ENCODE data around the gene CBLC.

Gene CBLC

DNA sequence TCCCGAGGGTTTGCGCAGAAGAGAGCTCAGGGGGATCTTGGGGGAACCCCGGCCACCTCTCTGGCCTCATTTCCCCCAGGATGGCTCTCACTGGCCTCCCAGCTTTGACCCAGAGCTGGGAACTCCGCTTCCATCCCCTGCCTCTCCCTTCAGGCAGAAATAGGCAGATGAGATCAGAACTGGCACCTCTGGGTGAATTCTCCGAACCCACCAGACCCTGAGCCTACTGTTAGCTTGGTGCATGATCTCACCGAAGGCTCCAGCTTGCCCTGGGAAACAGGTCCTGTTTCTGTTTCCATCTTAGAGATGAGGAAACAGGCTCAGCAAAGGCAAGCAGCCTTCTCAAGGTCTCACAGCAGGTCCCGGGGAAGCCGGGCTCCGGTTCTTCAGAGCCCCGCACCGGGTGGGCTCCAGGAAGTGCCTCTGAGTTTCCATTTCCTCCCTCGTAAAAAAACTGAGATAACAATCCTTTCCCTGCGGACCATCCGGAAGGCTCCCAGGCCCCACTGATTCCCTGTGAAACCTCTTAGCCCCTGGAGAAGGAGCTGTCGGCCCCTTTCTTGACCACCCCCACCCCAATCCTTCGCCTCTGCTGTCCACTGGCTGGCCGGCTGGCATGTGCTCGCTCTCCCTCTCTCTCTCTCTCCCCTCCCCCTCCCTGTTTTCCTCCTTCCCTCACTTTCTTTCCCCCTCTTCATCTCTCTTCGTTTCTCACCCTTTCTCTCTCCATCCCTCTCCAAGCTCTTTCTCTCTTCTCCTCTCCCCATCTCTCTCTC lies 70.5 kb downstream of the CBLC start:
- TF ChIP-seq, protein P1, sequence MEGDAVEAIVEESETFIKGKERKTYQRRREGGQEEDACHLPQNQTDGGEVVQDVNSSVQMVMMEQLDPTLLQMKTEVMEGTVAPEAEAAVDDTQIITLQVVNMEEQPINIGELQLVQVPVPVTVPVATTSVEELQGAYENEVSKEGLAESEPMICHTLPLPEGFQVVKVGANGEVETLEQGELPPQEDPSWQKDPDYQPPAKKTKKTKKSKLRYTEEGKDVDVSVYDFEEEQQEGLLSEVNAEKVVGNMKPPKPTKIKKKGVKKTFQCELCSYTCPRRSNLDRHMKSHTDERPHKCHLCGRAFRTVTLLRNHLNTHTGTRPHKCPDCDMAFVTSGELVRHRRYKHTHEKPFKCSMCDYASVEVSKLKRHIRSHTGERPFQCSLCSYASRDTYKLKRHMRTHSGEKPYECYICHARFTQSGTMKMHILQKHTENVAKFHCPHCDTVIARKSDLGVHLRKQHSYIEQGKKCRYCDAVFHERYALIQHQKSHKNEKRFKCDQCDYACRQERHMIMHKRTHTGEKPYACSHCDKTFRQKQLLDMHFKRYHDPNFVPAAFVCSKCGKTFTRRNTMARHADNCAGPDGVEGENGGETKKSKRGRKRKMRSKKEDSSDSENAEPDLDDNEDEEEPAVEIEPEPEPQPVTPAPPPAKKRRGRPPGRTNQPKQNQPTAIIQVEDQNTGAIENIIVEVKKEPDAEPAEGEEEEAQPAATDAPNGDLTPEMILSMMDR (IDR thresholded peaks at IDR 0.05; ENCODE audit: low read length, missing control alignments): no peak
- peak; percentile 63 for DNase-seq (ENCODE audit: low read depth)
- H3K4me3 ChIP-seq (replicated peaks; ENCODE audit: low read depth, low read length): peak overlapping the region; percentile 97

DNA sequence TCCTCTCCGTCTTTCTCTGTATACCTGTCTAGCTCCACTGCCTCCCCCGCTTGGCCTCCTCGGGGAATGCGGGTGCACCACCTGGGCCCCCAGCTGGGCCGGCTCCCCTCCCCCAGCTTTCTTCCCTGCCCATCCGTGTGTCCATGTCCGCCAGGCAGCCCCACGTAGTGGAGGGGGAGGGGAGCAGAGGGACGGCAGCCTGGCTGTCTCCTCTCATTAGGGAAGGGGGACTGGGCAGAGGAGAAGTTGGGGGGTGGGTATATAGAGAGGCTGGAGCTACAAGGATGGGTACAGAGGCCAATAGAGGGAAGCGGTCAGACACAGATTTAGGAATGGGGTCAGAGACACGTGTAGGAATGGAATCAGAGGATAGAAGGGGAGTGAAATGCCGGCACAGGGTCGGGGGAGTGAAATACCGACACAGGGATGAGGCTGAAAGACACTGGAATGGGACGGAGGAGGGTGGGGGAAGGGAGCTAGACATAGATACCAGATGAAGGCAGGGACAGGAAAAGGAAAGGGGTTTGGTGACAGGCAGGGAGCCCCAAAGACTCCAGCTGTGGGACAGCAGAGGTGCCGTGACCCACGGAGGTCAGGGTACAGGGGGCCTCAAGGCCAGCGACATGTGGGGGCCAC lies 71.2 kb downstream of the CBLC start:
- no peak for DNase-seq (ENCODE audit: low read depth)
- H3K4me3 ChIP-seq (replicated peaks; ENCODE audit: low read depth, low read length): peak overlapping the region; percentile 97
- TF ChIP-seq, protein P1 (IDR thresholded peaks at IDR 0.05; ENCODE audit: low read length, missing control alignments): no peak
